CD14-positive monocyte (primary cell): ENCODE data around the gene NOP58. TPM values are rescaled to one million over a fixed set of nuclear protein-coding genes. Genes with fewer than 3 reads are reported as not detected.

Source experiments
- DNase-seq, 3 donors: peaks; one replicate each; pipeline ENCODE4 v3.0.0-alpha.2; 2011 to 2022
- H2AFZ ChIP-seq: 2 replicates; pipeline ENCODE4 v1.6.0; 2012; ENCODE audit warnings: mild to moderate bottlenecking, low read depth, low read length, inconsistent platforms; ENCODE audit not compliant: insufficient read depth, poor library complexity, severe bottlenecking
- H3K27ac ChIP-seq, 2 donors: 1 replicate in 1 of 2; 2 replicates in 1 of 2; pipeline ENCODE4 v1.5.1; 2012 to 2013; ENCODE audit warnings: low read length in 2 of 2, control low read depth in 1 of 2, inconsistent platforms in 1 of 2, low read depth in 1 of 2, mild to moderate bottlenecking in 1 of 2
- H3K27me3 ChIP-seq, 2 donors: one replicate each; pipeline versions ENCODE4 v1.6.0 to v1.6.1; 2011 to 2013; ENCODE audit warnings: low read length in 2 of 2; ENCODE audit not compliant: control insufficient read depth in 2 of 2, insufficient read depth in 2 of 2
- H3K36me3 ChIP-seq, 2 donors: replicated peaks in 1 of 2; 1 replicate in 1 of 2; 2 replicates in 1 of 2; pipeline versions ENCODE4 v1.5.1 to v1.6.1; 2012 to 2013; ENCODE audit warnings: low read length in 2 of 2, control low read depth in 1 of 2, inconsistent platforms in 1 of 2, mild to moderate bottlenecking in 1 of 2; ENCODE audit not compliant: insufficient read depth in 2 of 2, control insufficient read depth in 1 of 2
- H3K4me1 ChIP-seq, 2 donors: 1 replicate in 1 of 2; 2 replicates in 1 of 2; pipeline versions ENCODE4 v1.5.1 to v1.6.1; 2012 to 2013; ENCODE audit warnings: low read length in 2 of 2, control low read depth in 1 of 2, inconsistent platforms in 1 of 2, mild to moderate bottlenecking in 1 of 2, moderate library complexity in 1 of 2; ENCODE audit not compliant: insufficient read depth in 2 of 2, control insufficient read depth in 1 of 2
- H3K4me2 ChIP-seq: replicated peaks from 2 replicates; pipeline ENCODE3; 2012; ENCODE audit warnings: low read length, moderate library complexity, mild to moderate bottlenecking; ENCODE audit not compliant: poor library complexity, severe bottlenecking; ENCODE audit errors: extremely low read depth
- H3K4me3 ChIP-seq, 3 experiments: fragments of 200-600 bp in 1 of 3; sonication (generic) in 1 of 3; replicated peaks in 1 of 3; 1 replicate in 2 of 3; 2 replicates in 1 of 3; pipeline ENCODE4 v1.5.1; 2011 to 2013; ENCODE audit warnings: low read length in 3 of 3, mild to moderate bottlenecking in 3 of 3, control low read depth in 2 of 3, low read depth in 2 of 3, inconsistent platforms in 1 of 3, moderate library complexity in 1 of 3
- H3K79me2 ChIP-seq: 2 replicates; pipeline ENCODE4 v1.6.0; 2012; ENCODE audit warnings: mild to moderate bottlenecking, control low read depth, inconsistent platforms, low read length, moderate library complexity; ENCODE audit not compliant: insufficient read depth
- H3K9ac ChIP-seq: 2 replicates; pipeline ENCODE4 v1.6.0; 2017; ENCODE audit warnings: low read length, mild to moderate bottlenecking; ENCODE audit not compliant: insufficient read depth, poor library complexity, severe bottlenecking
- H3K9me3 ChIP-seq, 2 donors: replicated peaks in 1 of 2; 1 replicate in 1 of 2; 2 replicates in 1 of 2; pipeline versions ENCODE4 v1.5.1 to v1.6.1; 2012 to 2013; ENCODE audit warnings: low read length in 2 of 2, control low read depth in 1 of 2; ENCODE audit not compliant: control insufficient read depth in 1 of 2, insufficient read depth in 1 of 2
- H4K20me1 ChIP-seq: 2 replicates; pipeline ENCODE4 v1.6.0; 2012; ENCODE audit warnings: mild to moderate bottlenecking, low read length, control low read depth, moderate library complexity; ENCODE audit not compliant: insufficient read depth
- H3K27ac Mint-ChIP-seq, 7 donors: one replicate each; pipeline ENCODE4 v1.8.0; 2020; ENCODE audit warnings: mild to moderate bottlenecking in 7 of 7, mixed read lengths in 7 of 7, moderate library complexity in 6 of 7, inconsistent platforms in 2 of 7
- H3K27me3 Mint-ChIP-seq, 3 donors: one replicate each; pipeline ENCODE4 v1.8.0; 2021 to 2022; ENCODE audit warnings: low read depth in 3 of 3, mild to moderate bottlenecking in 3 of 3, mixed read lengths in 3 of 3, moderate library complexity in 3 of 3, inconsistent platforms in 1 of 3
- H3K36me3 Mint-ChIP-seq, 2 donors: one replicate each; pipeline ENCODE4 v1.8.0; 2020; ENCODE audit warnings: mixed read lengths in 2 of 2, inconsistent platforms in 1 of 2, mild to moderate bottlenecking in 1 of 2
- H3K4me1 Mint-ChIP-seq: one replicate; pipeline ENCODE4 v1.8.0; 2020; ENCODE audit warnings: mild to moderate bottlenecking, mixed read lengths
- H3K4me3 Mint-ChIP-seq, 2 donors: one replicate each; pipeline ENCODE4 v1.8.0; 2020; ENCODE audit warnings: mild to moderate bottlenecking in 2 of 2, mixed read lengths in 2 of 2, moderate library complexity in 1 of 2
- H3K9me3 Mint-ChIP-seq, 7 donors: one replicate each; pipeline ENCODE4 v1.8.0; 2020 to 2022; ENCODE audit warnings: mixed read lengths in 7 of 7, mild to moderate bottlenecking in 6 of 7, moderate library complexity in 6 of 7, inconsistent platforms in 2 of 7
- CTCF ChIP-seq: fragments of 200-600 bp; IDR thresholded peaks from one replicate; pipeline ENCODE4 v1.8.0; 2022; ENCODE audit warnings: antibody characterized with exemption, mild to moderate bottlenecking
- WGBS: methylation state at CpG from one replicate; pipeline ENCODE4 v1.1.5; 2013; ENCODE audit warnings: missing lambda C conversion rate; ENCODE audit not compliant: insufficient coverage; 5-methylcytosine and 5-hydroxymethylcytosine counted together
- intact Hi-C, 2 donors: fragments of 100-400 bp; cut with micrococcal nuclease; formaldehyde crosslinking; loops; one replicate each; pipeline versions ENCODE4 v1.15.0 to v1.15.1; 2023
- polyA plus RNA-seq, 3 donors: library from polyadenylated mRNA; depleted of rRNA in 1 of 3; unstranded in 2 of 3; stranded (reverse) in 1 of 3; fragments of 300-500 nt in 2 of 3; fragments of >200 nt in 1 of 3; fragmentation: Illumina TruSeq in 2 of 3; gene quantifications; 1 replicate in 2 of 3; 2 replicates in 1 of 3; pipeline ENCODE4 v1.2.3, GENCODE V29; 2012 to 2021

The NOP58 gene
- polyA plus RNA-seq, 3 donors = 19.4 to 25.4 (median 22.5) TPM

- DNase-seq = no peak
- Histone ChIP-seq H3K79me2 (no peaks in the 10 kb centered on the region), H3K4me1 (no peaks in the 10 kb centered on the region), H3K4me2 (no peak overlapping the region), H4K20me1 (no peaks in the 10 kb centered on the region), H3K36me3 (peaks cover 44 to 63% of the 10 kb centered on the region in 2 donors), H2AFZ (no peak overlapping the region), H3K9ac (no peak overlapping the region), H3K27me3 (no peaks in the 10 kb centered on the region), H3K4me3 (no peak overlapping the region), H3K9me3 (no peaks in the 10 kb centered on the region), H3K27ac (no peak overlapping the region)
- intact Hi-C loops = no loop called here
- WGBS = 94% methylated on average over 3 of the region's 3 CpGs
- no peak overlapping the region for H3K4me3 Mint-ChIP-seq
- H3K27ac Mint-ChIP-seq = no peak overlapping the region
- H3K36me3 Mint-ChIP-seq = peaks cover 49 to 66% of the 10 kb centered on the region in 2 donors
- H3K4me1 Mint-ChIP-seq = no peaks in the 10 kb centered on the region
- H3K9me3 Mint-ChIP-seq = no peaks in the 10 kb centered on the region
- H3K27me3 Mint-ChIP-seq = no peaks in the 10 kb centered on the region
- no peak for TF ChIP-seq CTCF
Measured at GRCh38 chr2:202307690-202308089, 42.1 kb downstream of the NOP58 start.

GRCh38 chr2:202311823-202312388 lies 46.3 kb downstream of the NOP58 start:
- 100% methylated on average over 2 of the region's 4 CpGs for WGBS
- no peak overlapping the region for H3K4me2 ChIP-seq
- peak overlapping the region in 3 of 7 donors; percentile 14 to 63 (median 51) for H3K27ac Mint-ChIP-seq
- H3K27me3 Mint-ChIP-seq = no peaks in the 10 kb centered on the region
- no peak for TF ChIP-seq CTCF
- H3K27me3 ChIP-seq = no peaks in the 10 kb centered on the region
- H3K4me3 ChIP-seq = no peak overlapping the region
- DNase-seq = no peak
- no peak overlapping the region for H3K9ac ChIP-seq
- no peak overlapping the region for H3K4me3 Mint-ChIP-seq
- intact Hi-C loops = no loop called here
- no peaks in the 10 kb centered on the region for H3K9me3 ChIP-seq
- peaks cover 6 to 21% of the 10 kb centered on the region in 2 donors for H3K36me3 ChIP-seq
- no peak overlapping the region for H2AFZ ChIP-seq
- H3K9me3 Mint-ChIP-seq = no peaks in the 10 kb centered on the region
- H3K4me1 ChIP-seq = no peaks in the 10 kb centered on the region
- no peaks in the 10 kb centered on the region for H3K79me2 ChIP-seq
- H3K36me3 Mint-ChIP-seq = peaks cover 13 to 24% of the 10 kb centered on the region in 2 donors
- no peaks in the 10 kb centered on the region for H3K4me1 Mint-ChIP-seq
- no peaks in the 10 kb centered on the region for H4K20me1 ChIP-seq
- H3K27ac ChIP-seq = no peak overlapping the region
